ENCODE data around the gene KCNQ1.

GRCh38 chr11:2817431-2817830 is 372.6 kb downstream of the KCNQ1 start:
- TF ChIP-seq IRF1 (CRISPR knock-in tag; IDR thresholded peaks at IDR 0.05; ENCODE audit: borderline replicate concordance) = no peak
- no peak for TF ChIP-seq EGR1 (conservative IDR thresholded peaks at IDR 0.05)
- TF ChIP-seq ZNF561 (CRISPR knock-in tag; conservative IDR thresholded peaks at IDR 0.05) = no peak
- no peak for TF ChIP-seq CBX3 (IDR thresholded peaks at IDR 0.05; ENCODE audit: borderline replicate concordance in 1 of 2, low read length in 2 of 2)
- TF ChIP-seq ATF7 (IDR thresholded peaks at IDR 0.05) = no peak
- no peak for TF ChIP-seq ZNF512 (tag; IDR thresholded peaks at IDR 0.05)
- no peak for TF ChIP-seq ELF2 (CRISPR knock-in tag; IDR thresholded peaks at IDR 0.05)
- no peak for TF ChIP-seq TAF1 (IDR thresholded peaks at IDR 0.05; ENCODE audit: control insufficient read depth, extremely low read depth, insufficient read depth, low read length, severe bottlenecking)
- no peak for TF ChIP-seq PTBP1 (IDR thresholded peaks at IDR 0.05; ENCODE audit: low read depth, low read length)
- TF ChIP-seq ATF4 (CRISPR knock-in tag; IDR thresholded peaks at IDR 0.05) = no peak
- TF ChIP-seq BHLHE40 (IDR thresholded peaks at IDR 0.05; ENCODE audit: low read length) = no peak
